Measurements from ENCODE around the gene COA6.

GRCh38 chr1:234369784-234370183 lies 3.5 kb upstream of the COA6 start:
- TF ChIP-seq, protein P1, sequence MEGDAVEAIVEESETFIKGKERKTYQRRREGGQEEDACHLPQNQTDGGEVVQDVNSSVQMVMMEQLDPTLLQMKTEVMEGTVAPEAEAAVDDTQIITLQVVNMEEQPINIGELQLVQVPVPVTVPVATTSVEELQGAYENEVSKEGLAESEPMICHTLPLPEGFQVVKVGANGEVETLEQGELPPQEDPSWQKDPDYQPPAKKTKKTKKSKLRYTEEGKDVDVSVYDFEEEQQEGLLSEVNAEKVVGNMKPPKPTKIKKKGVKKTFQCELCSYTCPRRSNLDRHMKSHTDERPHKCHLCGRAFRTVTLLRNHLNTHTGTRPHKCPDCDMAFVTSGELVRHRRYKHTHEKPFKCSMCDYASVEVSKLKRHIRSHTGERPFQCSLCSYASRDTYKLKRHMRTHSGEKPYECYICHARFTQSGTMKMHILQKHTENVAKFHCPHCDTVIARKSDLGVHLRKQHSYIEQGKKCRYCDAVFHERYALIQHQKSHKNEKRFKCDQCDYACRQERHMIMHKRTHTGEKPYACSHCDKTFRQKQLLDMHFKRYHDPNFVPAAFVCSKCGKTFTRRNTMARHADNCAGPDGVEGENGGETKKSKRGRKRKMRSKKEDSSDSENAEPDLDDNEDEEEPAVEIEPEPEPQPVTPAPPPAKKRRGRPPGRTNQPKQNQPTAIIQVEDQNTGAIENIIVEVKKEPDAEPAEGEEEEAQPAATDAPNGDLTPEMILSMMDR (IDR thresholded peaks at IDR 0.05 in 2 of 3, conservative IDR thresholded peaks at IDR 0.05 in 1 of 3; ENCODE audit: borderline replicate concordance in 1 of 3, insufficient read depth in 1 of 3, low read depth in 2 of 3, low read length in 2 of 3): no peak
- TF ChIP-seq POLR2A (IDR thresholded peaks at IDR 0.05; ENCODE audit: borderline replicate concordance, extremely low read depth, insufficient read depth, insufficient read length) (no peak), POLR2AphosphoS5 (IDR thresholded peaks at IDR 0.05; ENCODE audit: low read depth, low read length) (no peak)
